Choroid plexus epithelial cell (primary cell): ENCODE data around the gene ZSCAN20.

Experiments used
- DNase-seq: peaks from one replicate; pipeline ENCODE4 v3.0.0-alpha.2; 2010; ENCODE audit warnings: low read depth
- H3K4me3 ChIP-seq: 2 replicates; pipeline ENCODE4 v1.5.1; 2011; ENCODE audit warnings: low read depth, mild to moderate bottlenecking, control low read depth, low read length, moderate library complexity
- CTCF ChIP-seq: conservative IDR thresholded peaks from 2 replicates; pipeline ENCODE4 v1.5.1; 2011; ENCODE audit warnings: low read depth, mild to moderate bottlenecking, control low read depth, inconsistent platforms, low read length, moderate library complexity

ZSCAN20 gene

GRCh38 chr1:33527934-33528333 is 55.5 kb downstream of the ZSCAN20 start:
- no peak for TF ChIP-seq CTCF
- DNase-seq: no peak

GRCh38 chr1:33529957-33530356 is 57.5 kb downstream of the ZSCAN20 start:
- no peak for TF ChIP-seq CTCF
- no peak for DNase-seq
- H3K4me3 ChIP-seq: no peak overlapping the region

More at GRCh38 chr1:33527934-33528333, 55.5 kb downstream of the ZSCAN20 start:
- no peak overlapping the region for H3K4me3 ChIP-seq

GRCh38 chr1:33532250-33532649 is 59.8 kb downstream of the ZSCAN20 start:
- no peak for DNase-seq
- no peak for TF ChIP-seq CTCF
- H3K4me3 ChIP-seq: no peak overlapping the region

GRCh38 chr1:33532936-33533335 is 60.5 kb downstream of the ZSCAN20 start:
- no peak for TF ChIP-seq CTCF
- H3K4me3 ChIP-seq: no peak overlapping the region
- DNase-seq: no peak

DNA sequence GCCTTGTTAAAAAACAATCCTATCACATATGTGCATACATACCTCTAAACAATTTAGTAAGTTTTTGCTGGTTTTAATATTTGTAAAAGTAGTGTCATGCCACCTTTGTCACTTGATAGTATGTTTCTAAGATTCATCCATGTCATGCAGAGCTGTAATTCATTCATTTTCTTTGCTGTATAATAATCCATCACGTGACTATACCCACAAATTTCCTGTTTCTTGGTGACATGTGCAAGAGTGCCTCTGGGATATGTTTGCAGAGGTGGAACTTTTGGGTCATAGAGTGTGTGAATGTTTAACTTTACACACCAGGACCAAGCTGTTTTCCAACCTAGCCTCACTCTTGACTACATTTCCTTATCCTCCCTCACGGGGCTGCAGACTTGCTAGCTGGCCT is 62.9 kb downstream of the ZSCAN20 start:
- DNase-seq: no peak
- H3K4me3 ChIP-seq: no peak overlapping the region
- no peak for TF ChIP-seq CTCF

- H3K4me3 ChIP-seq: no peak overlapping the region
- no peak for TF ChIP-seq CTCF
- DNase-seq: no peak
Measured at GRCh38 chr1:33537885-33538284, 65.4 kb downstream of the ZSCAN20 start.

GRCh38 chr1:33541966-33542365 is 69.5 kb downstream of the ZSCAN20 start:
- no peak overlapping the region for H3K4me3 ChIP-seq
- no peak for DNase-seq
- no peak for TF ChIP-seq CTCF
